NCI-H510A treated with DMSO at 0.1 percent for 48 hours (cell line): Measurements from ENCODE around the gene RGS7.
"Not testable (repeated sequence)": the region's sequence is repeated elsewhere in the genome, so short reads cannot be mapped to it uniquely, and the experiment has no call there.

Experiments
- DNase-seq: peaks from one replicate; lab custom pipeline; 2025; lab: John Stamatoyannopoulos, UW

RGS7 gene

DNA sequence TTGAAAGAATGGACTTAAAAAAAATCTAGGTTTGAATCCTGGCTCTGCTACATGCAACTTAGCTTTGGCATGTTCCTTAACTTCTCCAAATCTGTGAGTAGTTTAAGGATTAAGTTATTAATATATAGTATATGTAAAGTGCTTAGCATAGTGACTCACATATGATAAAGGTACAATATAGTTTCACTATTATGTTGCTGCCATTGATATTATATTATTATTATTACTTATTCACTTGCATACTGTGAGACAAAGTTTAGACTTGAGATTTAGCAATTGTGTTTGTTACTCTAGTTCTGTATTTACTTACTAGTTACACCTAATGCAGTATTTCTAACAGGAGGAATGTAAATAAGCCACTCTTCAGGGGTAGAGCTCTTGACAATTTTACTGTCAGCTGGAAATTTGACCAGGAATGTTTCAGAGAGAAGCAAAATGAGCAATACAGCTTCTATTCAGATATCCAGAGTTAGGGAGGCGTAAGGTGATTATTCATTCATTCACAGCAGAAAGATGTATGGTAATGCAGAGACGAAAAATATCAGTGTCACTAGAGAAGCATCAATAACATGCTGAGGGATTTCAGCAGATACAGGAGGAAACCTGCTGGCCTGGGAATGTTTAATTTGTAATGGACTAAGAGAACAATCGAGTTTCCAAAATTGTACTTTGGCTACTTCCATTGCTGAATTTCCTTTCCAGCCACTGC is 25.5 kb downstream of the RGS7 start:
- no peak for DNase-seq

DNA sequence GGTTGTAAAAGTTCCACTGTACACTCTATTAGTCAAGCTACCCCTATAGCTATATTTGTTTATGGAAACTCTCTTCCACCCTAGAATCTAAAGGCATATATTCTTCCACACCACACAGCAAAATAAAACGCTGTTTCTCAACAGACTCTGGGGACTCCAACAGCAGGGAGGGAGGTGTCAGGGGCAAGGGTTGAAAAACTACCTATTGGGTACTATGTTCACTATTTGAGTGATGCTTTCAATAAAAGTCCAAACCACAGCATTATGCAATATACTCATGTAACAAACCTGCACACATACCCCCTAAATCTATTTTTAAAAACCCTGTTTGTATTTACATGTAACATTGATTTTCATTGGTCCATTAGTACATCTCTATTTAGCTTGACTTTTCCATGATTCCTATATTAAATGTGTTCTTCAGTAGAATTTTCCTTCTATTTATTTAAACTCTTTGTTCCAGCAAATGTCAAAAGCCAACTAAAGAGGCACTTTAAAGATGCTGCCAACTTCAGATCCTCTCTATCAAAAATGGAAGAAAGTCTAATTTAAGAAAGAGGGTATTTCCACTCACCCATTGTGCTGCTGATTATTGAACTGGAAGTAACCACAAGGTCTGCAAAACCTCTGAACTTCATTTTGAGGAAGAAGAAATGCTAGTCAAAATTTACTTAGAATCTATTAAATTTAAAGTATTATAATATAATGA is 26.2 kb downstream of the RGS7 start:
- DNase-seq: no peak

- DNase-seq: no peak
Observed at GRCh38 chr1:241325456-241325855, 31.5 kb downstream of the RGS7 start.

DNA sequence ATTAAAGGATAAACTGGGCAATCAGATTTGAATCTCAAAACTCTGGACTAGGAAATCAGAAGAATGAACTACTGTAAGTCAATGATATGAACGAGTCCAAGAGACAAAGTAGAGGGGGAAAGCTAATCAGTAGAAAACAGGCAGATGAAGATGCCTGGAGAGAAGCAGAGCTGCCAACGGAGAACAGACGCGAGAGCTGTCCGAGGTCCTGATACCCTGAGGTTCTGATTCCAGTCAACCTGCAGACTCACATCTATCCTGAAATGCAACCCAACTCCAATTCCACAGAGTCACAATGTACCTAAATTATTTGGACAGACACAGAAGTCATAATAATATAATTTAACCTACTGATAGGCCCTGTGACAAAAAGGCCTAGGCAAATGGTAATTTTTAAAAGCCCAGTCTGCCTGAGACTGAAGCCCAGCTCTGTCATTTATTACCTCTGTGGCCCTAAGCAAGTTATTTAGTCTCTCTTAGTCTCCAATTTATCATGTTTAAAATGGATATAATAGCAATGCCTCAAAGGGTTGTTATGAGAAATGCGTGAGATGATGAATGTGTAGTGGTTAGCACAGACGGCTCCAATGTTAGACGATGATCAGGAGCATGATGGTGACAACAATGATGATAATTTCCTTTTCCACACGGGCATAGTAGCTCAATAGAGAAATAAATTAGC is 33.4 kb downstream of the RGS7 start:
- no peak for DNase-seq

GRCh38 chr1:241317676-241318075 is 39.3 kb downstream of the RGS7 start:
- no peak for DNase-seq

DNA sequence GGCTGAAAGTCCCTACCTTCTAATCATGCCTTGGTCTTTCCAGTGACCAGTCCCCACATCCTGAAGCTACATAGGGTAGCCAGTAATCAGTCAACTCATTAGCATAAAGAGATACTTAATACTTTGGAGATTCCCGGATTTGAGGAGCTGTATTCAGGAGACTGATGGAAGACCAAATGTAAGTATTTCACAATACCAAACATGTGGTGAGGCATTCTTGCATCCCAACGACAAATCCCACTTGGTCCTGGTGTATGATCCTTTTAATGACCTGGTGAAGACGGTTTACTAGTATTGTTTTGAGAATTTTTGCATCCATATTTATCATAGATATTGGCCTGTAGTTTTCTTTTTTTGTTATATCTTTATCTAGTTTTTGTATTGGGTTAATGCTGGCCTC is 40.6 kb downstream of the RGS7 start:
- DNase-seq: no peak

- no peak for DNase-seq
Observed at GRCh38 chr1:241311056-241311746, 45.8 kb downstream of the RGS7 start.

- no peak for DNase-seq
Observed at GRCh38 chr1:241310451-241310850, 46.6 kb downstream of the RGS7 start.

DNA sequence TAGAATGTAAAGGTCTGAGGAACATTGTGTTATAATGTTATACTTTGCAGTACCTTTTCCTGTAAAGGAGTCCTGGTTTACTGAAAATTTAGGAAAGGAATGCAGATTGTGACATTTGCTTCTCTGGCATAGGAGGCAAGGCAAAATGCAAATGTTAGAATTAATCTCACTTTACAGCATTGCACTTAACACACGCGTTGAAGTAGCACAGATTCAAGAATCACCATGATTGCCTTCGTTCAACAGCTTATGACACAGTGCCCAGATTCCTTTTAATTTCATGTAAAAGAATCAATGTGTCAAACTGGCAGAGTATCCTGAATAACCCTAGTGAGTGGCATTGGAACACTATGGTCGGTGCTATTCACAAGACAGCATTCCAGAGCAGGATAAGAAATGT is 47.4 kb downstream of the RGS7 start:
- DNase-seq: no peak

DNA sequence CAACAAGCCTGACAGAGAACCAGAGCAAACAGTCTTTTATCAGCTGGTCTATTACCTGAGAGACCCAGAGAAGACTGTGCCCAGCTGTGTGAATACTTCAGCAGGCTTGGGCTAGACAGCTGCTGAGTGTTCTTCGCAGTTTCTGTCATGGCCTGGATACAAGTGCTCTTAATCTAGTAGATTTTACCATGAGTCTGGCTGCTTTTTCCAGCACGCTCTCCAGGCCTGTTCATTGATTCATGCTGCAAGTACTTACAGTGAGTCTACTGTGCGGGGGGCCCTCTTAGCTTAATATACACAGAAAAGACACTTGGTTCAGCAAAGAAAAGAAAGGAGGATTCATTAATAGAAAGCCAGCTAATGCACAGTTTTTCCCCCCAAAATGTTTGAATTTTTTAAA is 48.5 kb downstream of the RGS7 start:
- DNase-seq: peak; percentile 64

DNA sequence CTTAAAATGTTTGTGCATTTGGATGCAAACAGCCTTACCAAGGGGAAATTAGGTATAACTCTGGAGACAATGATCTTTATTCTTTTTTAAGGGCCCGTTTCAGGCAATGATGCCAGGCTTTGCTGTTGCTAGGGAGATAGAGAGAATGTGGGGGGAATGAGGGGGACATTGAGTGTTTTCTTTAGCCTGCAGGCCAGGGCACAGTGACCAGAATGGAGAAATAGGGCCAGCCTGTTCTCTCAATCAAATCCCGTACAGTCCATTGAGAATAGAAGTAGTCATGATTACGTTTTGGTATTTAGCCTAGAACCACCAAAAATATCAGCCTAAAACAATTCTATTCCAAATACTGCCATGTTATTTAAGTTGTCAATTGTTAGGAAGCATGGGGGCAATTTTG is 49.0 kb downstream of the RGS7 start:
- no peak for DNase-seq

DNA sequence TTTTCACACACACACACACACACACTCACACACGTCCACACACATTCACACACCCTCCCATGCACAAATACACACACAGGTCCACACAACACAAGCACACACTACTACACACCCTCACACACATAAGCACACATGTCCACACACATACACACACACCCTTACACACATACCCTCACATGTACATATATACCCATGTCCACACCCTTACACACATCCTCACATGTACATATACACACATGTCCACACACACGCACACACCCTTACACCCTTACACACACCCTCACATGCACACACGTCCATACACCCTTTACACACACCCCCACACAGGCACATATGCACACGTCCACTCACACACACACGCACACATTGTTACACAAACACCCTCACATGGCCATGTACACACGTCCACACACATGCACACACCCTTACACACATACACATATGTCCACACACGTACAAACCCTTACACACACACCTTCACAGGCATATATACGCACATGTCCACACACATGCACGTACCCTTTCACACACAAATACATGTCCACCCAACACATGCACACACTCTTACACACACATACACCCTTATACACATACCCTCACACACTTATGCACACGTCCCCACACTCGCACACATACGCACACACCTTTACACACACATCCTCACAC is 50.7 kb downstream of the RGS7 start:
- DNase-seq: no peak

DNA sequence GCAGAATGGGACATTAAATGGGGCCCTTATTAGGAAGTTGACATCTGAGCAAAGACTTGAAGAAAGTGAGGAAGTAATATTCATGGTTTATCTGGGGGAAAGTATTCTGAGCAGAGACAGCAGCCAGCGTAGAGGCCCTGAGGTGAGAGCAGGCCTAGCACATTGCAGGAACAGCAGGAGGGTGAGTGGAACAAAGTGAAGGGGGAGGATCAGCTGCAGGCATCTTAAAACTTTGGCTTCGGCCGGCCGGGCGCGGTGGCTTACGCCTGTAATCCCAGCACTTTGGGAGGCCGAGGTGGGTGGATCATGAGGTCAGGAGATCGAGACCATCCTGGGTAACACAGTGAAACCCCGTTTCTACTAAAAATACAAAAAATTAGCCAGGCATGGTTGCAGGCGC is 55.0 kb downstream of the RGS7 start:
- not testable (repeated sequence) for DNase-seq

DNA sequence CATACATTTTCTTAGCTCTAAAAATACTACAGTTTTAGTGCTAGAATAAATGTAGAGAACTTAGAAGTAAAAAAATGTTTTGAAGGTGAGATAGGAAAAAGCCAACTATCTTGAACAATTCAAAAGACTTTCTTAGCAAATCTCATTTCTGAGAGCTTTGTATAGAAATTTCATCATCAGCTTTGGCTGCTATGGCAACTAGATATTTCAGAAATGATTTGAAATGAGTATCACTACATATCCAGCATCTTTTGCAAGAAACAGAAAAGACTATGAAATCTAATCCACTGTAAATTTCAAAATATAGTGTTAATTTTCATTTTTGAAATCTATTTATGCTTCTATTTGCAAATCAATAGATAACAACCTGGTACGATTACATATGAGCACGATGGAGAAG is 57.7 kb downstream of the RGS7 start:
- DNase-seq: no peak

- DNase-seq: no peak
Observed at GRCh38 chr1:241292973-241293372, 64.0 kb downstream of the RGS7 start.

DNA sequence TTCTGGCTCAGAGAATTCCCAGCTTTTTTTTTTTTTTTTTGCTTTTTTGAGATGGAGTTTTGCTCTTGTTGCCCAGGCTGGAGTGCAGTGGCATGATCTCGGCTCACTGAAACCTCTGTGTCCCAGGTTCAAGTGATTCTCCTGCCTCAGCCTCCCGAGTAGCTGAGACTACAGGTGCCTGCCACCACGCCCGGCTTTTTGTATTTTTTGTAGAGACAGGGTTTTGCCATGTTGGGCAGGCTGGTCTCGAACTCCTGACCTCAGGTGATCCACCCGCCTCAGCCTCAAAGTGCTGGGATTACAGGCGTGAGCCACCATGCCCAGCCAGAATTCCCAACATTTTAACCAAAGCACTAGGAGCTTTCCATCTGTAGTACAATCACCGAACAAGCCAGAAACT is 65.5 kb downstream of the RGS7 start:
- DNase-seq: not testable (repeated sequence)

DNA sequence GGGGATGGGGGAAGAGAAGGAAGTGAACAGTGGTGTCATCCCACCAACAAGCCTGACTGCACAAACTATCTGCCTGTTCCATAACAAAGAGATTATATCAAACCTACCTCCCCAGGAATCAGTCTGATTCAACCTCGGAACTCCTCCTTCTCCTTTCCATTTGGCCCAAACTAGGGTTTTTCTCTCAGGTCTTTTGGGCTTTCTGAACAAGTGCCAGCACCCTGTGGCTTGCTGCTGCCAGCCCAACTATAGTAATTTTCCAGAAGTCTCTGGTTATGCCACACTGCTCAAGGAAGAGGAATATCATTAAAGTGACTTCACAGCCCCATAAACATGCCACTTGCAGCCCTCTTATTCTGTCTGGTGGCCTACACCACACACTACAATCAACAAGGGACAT is 70.5 kb downstream of the RGS7 start:
- DNase-seq: no peak

- DNase-seq: no peak
Observed at GRCh38 chr1:241276391-241276790, 80.6 kb downstream of the RGS7 start.

DNA sequence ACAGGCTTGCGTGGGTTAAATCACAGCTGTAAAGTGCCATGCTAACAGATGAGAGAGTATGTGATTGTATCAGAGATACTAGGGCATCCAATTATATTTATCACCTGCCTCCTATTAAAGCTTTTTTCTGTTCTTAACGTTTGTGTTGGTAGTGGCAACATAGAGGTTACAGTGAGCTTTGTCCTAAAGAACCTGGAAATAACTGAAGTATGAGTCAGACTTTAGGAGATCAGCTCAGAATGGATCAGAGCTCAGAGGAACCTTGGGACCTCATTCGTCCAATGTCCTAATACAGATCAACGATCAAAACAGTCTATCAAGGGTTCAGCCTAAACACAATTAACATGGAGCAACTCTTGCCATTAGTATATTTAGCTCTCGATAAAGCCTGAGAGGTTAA is 81.0 kb downstream of the RGS7 start:
- no peak for DNase-seq

DNA sequence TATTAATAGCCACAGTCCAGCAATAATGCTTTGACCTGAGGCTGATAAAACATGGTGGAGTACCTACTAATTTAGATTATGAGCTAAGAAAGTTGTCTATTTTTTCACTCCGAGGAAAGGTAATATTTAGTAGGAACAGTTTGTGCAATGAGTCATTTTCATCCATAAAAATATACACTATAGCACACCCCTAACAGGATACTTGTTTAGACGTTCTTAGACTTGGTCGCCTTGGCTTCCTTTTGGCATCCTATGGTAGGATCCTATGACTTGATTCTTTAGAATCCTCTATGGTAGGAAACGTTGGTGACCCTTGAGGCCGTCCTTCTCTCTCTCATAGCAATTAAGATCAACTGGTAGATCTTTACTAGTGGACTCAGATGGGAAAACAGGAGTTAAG is 81.8 kb downstream of the RGS7 start:
- no peak for DNase-seq

DNA sequence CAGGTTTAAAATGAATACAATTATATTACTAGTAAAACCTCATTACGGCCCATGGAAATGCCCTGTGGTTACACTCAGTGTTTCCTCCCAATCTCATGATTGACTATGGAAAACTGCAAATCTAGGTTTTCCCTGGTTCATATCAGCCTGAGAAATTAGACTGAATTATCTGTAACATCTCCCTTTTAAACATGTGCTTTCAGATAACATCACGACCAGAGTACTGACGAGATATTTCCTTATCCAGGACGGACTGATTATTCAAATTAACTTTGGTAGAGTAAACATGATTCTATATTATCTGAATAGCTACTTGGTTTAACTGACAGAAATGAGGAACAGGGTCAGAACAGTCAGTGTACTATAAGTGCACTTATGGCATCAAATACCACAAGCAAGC is 82.3 kb downstream of the RGS7 start:
- DNase-seq: no peak

GRCh38 chr1:241272828-241273227 is 84.2 kb downstream of the RGS7 start:
- DNase-seq: no peak
